ENCODE results near the gene INPP5K.
"Not testable (repeated sequence)": the region's sequence is repeated elsewhere in the genome, so short reads cannot be mapped to it uniquely, and the experiment has no call there.

Gene INPP5K

DNA sequence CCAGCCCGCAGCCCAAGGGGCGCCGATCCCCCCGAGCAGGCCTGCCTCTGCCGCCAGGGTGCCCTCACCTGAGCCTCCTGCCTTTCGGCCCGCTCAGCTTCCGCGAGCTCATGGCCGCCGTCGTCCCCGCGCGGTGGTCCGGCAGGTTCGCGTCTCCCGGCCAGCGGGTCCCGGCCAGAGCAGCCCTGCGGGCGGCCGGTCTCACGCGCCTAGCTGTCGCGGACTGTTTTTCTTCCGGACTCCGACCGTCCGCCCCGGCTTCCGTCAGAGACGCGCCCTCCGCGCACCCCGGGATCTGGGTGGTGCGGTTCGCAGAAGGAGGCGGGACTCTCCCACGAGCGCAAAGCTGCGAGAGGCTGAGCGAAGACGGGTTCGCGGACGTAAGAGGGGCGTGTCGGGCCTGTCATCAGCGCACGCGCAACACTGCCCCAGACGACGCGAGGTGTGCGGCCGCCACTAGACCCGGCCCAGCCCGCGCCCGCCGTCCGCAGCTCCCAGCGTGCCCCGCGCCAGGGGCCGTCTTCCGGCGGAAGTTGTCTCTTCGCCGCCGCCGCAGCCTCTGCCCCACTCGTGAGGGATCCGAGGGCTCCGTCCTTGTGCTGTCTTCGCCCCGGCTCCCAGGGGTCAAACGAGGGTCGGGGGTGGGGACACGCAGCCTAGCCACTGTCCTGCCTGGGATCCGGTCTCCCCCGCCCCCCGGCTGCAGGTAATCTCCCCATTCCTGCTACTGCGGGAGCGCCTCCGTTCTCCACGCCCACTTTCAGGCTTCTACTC is at the start of gene INPP5K:
Gene INPP5K, minus strand, starts transcription at position 225 of the 774 bp plus-strand sequence. Its CDS starts 113 bp downstream, at position 112.
- DNase-seq (ENCODE audit: low spot score): peak; percentile 99

GRCh38 chr17:1565877-1566276 is 49.5 kb upstream of the INPP5K start:
- DNase-seq (ENCODE audit: low spot score): no peak

DNA sequence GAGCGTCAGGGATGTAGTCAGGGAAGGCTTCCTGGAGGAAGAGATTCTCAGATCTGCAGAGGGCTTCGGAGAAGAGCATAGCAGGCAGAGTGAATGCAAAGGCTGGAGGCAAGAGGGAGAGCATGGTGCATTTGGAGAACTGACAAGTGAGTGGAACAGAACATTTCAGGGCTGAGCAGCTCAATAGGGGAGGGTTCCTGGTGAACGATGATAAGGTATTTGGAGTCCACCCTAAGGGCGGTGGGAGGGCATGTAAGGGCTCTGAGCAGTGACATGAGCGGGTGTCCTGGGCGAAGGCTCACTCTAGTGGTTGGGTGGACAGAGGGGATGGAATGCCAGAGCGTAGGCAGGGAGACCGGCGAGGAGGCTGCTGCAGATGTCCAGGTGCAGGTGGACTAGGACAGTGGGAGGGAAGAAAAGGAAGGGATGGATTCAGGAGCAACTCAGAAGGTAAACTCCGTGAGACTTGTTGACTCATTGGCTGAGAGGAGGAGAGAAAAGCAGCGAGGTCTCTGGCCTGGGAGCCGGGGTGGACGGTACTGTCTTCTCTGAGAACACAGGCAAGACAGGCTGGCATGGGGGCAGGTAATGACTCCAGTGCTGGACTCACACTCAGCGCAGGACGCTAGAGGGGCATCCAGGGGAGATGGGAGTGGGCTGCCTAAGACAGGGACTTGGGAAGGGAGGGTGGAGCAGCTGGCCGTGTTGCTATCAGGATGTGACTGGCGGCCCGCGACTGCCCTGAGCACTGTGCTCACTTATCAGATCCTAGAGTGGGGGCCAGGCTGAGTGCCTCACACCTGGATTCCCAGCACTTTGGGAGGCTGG is 47.6 kb upstream of the INPP5K start:
- no peak for DNase-seq (ENCODE audit: low spot score)

GRCh38 chr17:1563471-1563785 is 47.0 kb upstream of the INPP5K start:
- DNase-seq (ENCODE audit: low spot score): not testable (repeated sequence)

- no peak for DNase-seq (ENCODE audit: low spot score)
These were observed 45.8 kb upstream of the INPP5K start for GRCh38 chr17:1562176-1562643.

DNA sequence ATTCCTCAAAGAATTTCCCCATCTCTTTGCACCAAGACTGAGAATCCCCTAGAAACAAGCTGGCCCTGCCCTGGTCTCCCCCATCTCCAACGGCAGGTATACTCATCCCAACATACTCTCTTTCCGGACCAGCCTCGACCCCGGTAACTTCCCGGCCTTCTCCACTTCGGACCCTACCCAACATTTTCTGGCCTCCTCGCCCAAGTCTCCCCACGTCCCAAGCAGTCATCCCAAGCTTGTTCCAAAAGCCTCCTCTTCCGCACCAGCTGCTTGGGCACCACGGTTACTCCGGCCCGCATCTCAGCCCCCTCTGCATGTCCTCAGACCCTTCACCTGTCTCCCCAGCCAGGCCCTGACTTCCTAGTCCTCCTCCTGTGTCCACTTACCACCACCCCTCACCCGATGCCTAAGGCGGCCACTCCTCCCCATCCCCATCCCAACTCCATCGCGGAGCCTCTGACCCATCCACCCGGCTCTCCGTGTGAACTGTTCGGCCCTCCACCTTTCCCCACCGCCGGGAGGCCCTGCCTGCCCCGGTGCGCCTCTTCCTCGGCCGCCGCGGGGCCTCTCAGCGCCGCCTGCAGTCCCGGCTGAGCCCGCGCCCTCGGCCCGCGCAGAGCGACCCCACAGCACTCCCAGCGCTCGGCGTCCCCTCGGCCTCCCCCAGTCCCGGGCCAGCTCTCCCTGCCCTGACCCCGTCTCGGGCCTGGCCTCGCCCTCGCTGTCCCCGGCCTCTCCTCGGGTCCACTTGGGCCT is 45.2 kb upstream of the INPP5K start:
- DNase-seq (ENCODE audit: low spot score): peak; percentile 24

- DNase-seq (ENCODE audit: low spot score): no peak
These were observed 44.5 kb upstream of the INPP5K start for GRCh38 chr17:1560858-1561355.

GRCh38 chr17:1560101-1560857 is 43.9 kb upstream of the INPP5K start:
- DNase-seq (ENCODE audit: low spot score): no peak

DNA sequence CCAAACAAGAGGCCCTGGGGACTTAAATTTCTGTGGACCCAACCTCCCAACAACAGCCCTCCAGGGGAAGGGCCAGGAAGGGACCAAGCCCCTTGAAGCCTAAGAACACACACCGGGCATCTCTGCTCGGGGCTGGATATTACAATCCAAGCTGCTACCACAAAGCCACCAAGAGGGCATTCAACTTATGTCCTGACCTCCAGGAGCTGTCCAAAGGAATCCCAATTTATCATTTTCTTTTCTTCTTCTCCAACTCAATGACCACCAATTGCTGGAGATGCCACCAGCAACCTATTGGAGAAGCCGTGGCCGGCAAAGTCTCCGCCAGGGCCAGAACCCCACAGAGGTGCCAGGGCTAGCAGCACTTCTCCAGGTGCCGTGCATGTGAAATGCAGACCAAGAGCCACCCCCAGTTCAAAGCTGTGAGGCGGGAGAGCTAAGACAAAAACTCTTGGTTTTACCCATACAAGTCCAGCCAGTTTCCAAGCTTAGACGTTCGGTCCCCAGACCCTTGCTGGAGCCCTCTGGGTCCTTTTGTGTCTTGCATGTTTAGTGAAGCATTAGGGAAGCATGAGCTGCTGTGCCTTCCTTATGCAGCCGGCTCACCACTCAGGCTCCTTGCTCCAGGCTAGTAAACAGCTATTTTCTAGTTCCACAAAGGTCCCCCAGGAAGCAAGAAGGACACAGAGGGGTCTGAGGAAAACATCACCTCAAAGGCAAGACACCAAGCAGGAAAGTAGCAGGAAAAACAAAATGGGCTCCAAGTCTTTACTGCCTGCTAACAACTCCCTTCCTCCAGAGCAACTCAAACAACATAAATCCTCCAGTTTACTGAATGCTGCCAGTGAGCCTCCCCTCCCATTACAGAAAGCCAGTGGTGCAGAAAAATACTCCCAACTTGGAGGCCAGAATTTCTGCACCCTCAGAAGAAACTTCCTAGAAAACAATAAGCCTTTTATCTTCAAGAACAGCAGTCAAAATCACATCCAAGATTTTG is 42.9 kb upstream of the INPP5K start:
- DNase-seq (ENCODE audit: low spot score): no peak

GRCh38 chr17:1558401-1558800 is 42.0 kb upstream of the INPP5K start:
- no peak for DNase-seq (ENCODE audit: low spot score)

- no peak for DNase-seq (ENCODE audit: low spot score)
These were observed 41.1 kb upstream of the INPP5K start for GRCh38 chr17:1557355-1558095.

DNA sequence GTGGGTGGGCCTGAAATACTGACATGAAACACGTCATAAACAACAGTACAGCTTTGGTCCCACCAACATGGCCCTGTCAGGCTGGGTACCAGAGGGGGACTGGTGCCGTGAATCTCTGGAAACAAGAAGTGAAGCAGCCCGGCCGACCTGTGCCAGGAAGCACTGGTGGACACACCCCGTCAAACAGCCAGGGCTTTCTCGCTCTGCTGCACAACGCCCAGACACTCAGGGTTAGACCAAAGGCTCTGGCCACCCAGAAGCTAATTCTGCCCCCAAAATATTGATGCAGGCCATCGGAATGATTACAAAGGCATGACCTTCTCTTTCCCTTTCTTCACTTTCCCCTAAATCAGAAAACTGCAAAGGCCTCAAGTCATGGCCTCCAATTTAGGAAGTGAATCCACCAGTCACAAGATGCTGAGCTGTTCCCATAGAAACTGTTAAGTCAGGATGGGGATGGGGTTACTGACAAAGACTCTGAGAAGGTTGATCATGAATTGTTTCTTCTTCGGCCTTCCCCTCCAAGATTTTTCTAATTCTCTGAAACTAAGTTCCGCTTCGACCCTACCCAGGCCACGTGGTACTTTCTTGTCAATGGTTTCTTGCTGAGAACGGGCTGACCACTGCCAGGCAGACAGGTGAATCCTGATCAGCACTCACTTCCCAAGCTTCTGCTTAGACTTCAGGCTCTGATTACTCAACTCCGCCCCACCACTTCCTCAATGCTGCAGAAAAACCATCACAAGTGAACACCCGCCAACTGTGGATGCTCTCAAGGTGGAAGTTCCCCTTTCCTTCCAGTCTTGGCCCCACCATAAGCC is 39.4 kb upstream of the INPP5K start:
- no peak for DNase-seq (ENCODE audit: low spot score)

- DNase-seq (ENCODE audit: low spot score): no peak
These were observed 38.5 kb upstream of the INPP5K start for GRCh38 chr17:1554751-1555540.

- DNase-seq (ENCODE audit: low spot score): no peak
These were observed 37.2 kb upstream of the INPP5K start for GRCh38 chr17:1553354-1554266.

DNA sequence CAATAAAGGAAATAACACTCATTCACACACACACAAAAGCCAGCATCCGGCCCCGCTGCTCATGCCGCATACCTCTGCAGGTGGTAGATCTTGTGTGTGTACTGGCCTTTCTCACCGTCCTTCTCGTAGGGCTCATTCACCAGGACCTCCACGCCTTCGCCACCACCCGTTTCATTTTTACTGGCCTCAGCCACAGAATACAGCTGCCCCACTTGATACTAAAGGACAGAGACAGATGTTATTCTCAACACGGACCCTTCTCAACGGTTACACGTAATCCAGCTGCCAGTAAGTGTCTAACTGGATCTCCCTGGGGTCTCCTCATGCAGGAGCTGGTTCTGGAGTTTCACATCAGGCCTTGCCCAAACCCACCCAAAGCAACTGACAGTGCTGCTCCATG is 36.5 kb upstream of the INPP5K start:
- no peak for DNase-seq (ENCODE audit: low spot score)

GRCh38 chr17:1551741-1552140 is 35.3 kb upstream of the INPP5K start:
- no peak for DNase-seq (ENCODE audit: low spot score)

DNA sequence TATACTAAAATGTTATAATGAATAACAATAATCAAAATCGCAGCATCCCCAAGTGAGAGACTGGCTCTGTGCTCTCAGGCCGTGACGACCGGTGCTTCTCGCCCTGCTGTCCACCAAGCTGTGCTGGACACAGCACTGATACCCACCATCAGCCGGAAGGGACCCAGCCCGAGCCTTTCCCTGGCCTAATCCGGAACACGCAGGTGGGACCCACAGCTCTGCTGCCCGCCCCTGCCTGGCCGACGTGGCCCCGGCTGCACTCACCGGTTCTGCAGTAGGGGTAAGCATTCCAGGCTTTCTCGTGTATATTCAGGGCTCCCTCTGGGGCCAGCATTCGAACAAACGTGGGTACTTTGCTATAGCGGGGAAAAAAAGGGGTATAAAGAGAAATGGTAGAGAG is 31.6 kb upstream of the INPP5K start:
- DNase-seq (ENCODE audit: low spot score): no peak

All from LoVo (cell line).